ENCODE measurements around the gene DLG2.
A peak's percentile ranks its signal among the peaks of the same experiment; 100 is the strongest.

Gene DLG2

GRCh38 chr11:83827520-83827919 lies 1799.6 kb downstream of the DLG2 start:
- DNase-seq (ENCODE audit: low spot score), result no peak
- FAIRE-seq, result no peak

- FAIRE-seq, result no peak
- no peak for DNase-seq (ENCODE audit: low spot score)
Measured at GRCh38 chr11:83826078-83826477, 1801.1 kb downstream of the DLG2 start.

- DNase-seq (ENCODE audit: low spot score) (no peak), FAIRE-seq (no peak)
Measured at GRCh38 chr11:83823461-83824025, 1803.6 kb downstream of the DLG2 start.

GRCh38 chr11:83819931-83820549 lies 1807.1 kb downstream of the DLG2 start:
- peak; percentile 54 for DNase-seq (ENCODE audit: low spot score)
- no peak for FAIRE-seq

- no peak for FAIRE-seq
Measured at GRCh38 chr11:83818349-83818748, 1808.8 kb downstream of the DLG2 start.

GRCh38 chr11:83816572-83817187 lies 1810.5 kb downstream of the DLG2 start:
- FAIRE-seq (no peak), DNase-seq (ENCODE audit: low spot score) (peak; percentile 21)

More at GRCh38 chr11:83818349-83818748, 1808.8 kb downstream of the DLG2 start:
- DNase-seq (ENCODE audit: low spot score), result peak; percentile 25

- FAIRE-seq (no peak), DNase-seq (ENCODE audit: low spot score) (no peak)
Measured at GRCh38 chr11:83815736-83816135, 1811.4 kb downstream of the DLG2 start.

- DNase-seq (ENCODE audit: low spot score), result no peak
- FAIRE-seq, result no peak
Measured at GRCh38 chr11:83813296-83813695, 1813.8 kb downstream of the DLG2 start.

GRCh38 chr11:83809274-83809673 lies 1817.9 kb downstream of the DLG2 start:
- DNase-seq (ENCODE audit: low spot score), result no peak
- FAIRE-seq, result no peak

- no peak for DNase-seq (ENCODE audit: low spot score)
- FAIRE-seq, result no peak
Measured at GRCh38 chr11:83801799-83802198, 1825.3 kb downstream of the DLG2 start.

- FAIRE-seq (no peak), DNase-seq (ENCODE audit: low spot score) (no peak)
Measured at GRCh38 chr11:83793310-83793709, 1833.8 kb downstream of the DLG2 start.

GRCh38 chr11:83791557-83791956 lies 1835.6 kb downstream of the DLG2 start:
- no peak for FAIRE-seq

GRCh38 chr11:83785942-83786341 lies 1841.2 kb downstream of the DLG2 start:
- DNase-seq (ENCODE audit: low spot score) (no peak), FAIRE-seq (no peak)

More at GRCh38 chr11:83791557-83791956, 1835.6 kb downstream of the DLG2 start:
- no peak for DNase-seq (ENCODE audit: low spot score)

- DNase-seq (ENCODE audit: low spot score) (no peak), FAIRE-seq (no peak)
Measured at GRCh38 chr11:83784419-83784818, 1842.7 kb downstream of the DLG2 start.

GRCh38 chr11:83782329-83782728 lies 1844.8 kb downstream of the DLG2 start:
- DNase-seq (ENCODE audit: low spot score), result no peak
- FAIRE-seq, result no peak

- FAIRE-seq (no peak), DNase-seq (ENCODE audit: low spot score) (no peak)
Measured at GRCh38 chr11:83779876-83780275, 1847.3 kb downstream of the DLG2 start.

GRCh38 chr11:83778596-83778995 lies 1848.5 kb downstream of the DLG2 start:
- DNase-seq (ENCODE audit: low spot score) (peak; percentile 24), FAIRE-seq (no peak)

GRCh38 chr11:83773950-83774880 lies 1852.9 kb downstream of the DLG2 start:
- FAIRE-seq (no peak), DNase-seq (ENCODE audit: low spot score) (peak; percentile 25)

GRCh38 chr11:83768489-83768888 lies 1858.7 kb downstream of the DLG2 start:
- FAIRE-seq, result no peak
- DNase-seq (ENCODE audit: low spot score), result no peak

- FAIRE-seq (no peak), DNase-seq (ENCODE audit: low spot score) (no peak)
Measured at GRCh38 chr11:83766932-83767331, 1860.2 kb downstream of the DLG2 start.

GRCh38 chr11:83764643-83765042 lies 1862.5 kb downstream of the DLG2 start:
- DNase-seq (ENCODE audit: low spot score), result no peak
- no peak for FAIRE-seq

- no peak for FAIRE-seq
Measured at GRCh38 chr11:83760932-83761331, 1866.2 kb downstream of the DLG2 start.

More at GRCh38 chr11:83760932-83761331, 1866.2 kb downstream of the DLG2 start:
- DNase-seq (ENCODE audit: low spot score), result no peak
